Neural cell (in vitro differentiated cells): ENCODE measurements around the gene FCGBP.

Source experiments
- SMC3 ChIP-seq: fragments of 450-650 bp; conservative IDR thresholded peaks from 2 replicates; pipeline ENCODE4 v1.6.1; 2014; ENCODE audit warnings: antibody characterized with exemption, mild to moderate bottlenecking, moderate library complexity; ENCODE audit not compliant: poor library complexity
- TAF1 ChIP-seq: IDR thresholded peaks from 2 replicates; pipeline ENCODE4 v1.6.1; 2012; ENCODE audit warnings: low read depth
- TF ChIP-seq, protein P1 (sequence below): fragments of 450-650 bp; IDR thresholded peaks from 2 replicates; pipeline ENCODE4 v1.5.1; 2014; ENCODE audit warnings: antibody characterized with exemption, mild to moderate bottlenecking, moderate library complexity; ENCODE audit not compliant: poor library complexity, severe bottlenecking

DNA sequence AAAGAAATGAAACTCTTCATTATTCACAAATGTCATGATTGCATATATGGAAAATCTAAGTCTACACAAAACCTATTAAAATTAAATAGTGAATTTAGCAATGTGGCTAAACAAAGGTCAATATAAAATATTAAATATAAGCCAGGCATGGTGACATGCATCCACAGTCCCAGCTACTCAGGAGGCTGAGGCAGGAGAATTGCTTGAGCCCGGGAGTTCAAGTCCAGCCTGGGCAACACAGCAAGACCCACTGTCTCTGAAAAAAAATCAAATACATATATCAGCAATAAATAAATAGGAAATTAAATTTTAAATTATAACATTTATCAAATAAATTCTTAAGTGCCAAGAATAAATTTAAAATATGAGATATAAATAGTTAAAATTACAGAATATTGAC, 48.4 kb upstream of the FCGBP start:
- TF ChIP-seq, protein P1, sequence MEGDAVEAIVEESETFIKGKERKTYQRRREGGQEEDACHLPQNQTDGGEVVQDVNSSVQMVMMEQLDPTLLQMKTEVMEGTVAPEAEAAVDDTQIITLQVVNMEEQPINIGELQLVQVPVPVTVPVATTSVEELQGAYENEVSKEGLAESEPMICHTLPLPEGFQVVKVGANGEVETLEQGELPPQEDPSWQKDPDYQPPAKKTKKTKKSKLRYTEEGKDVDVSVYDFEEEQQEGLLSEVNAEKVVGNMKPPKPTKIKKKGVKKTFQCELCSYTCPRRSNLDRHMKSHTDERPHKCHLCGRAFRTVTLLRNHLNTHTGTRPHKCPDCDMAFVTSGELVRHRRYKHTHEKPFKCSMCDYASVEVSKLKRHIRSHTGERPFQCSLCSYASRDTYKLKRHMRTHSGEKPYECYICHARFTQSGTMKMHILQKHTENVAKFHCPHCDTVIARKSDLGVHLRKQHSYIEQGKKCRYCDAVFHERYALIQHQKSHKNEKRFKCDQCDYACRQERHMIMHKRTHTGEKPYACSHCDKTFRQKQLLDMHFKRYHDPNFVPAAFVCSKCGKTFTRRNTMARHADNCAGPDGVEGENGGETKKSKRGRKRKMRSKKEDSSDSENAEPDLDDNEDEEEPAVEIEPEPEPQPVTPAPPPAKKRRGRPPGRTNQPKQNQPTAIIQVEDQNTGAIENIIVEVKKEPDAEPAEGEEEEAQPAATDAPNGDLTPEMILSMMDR = no peak
- TF ChIP-seq SMC3 (no peak), TAF1 (no peak)
